Occipital lobe (tissue), 2 donors: ENCODE data around the gene PPARA. TPM values are rescaled to one million over a fixed set of nuclear protein-coding genes. Genes with fewer than 3 reads are reported as not detected.
"Not testable (repeated sequence)": the region's sequence is repeated elsewhere in the genome, so short reads cannot be mapped to it uniquely, and the experiment has no call there.

Experiments
- DNase-seq: peaks from one replicate; lab custom pipeline; 2025; lab: John Stamatoyannopoulos, UW
- total RNA-seq: library from RNA; depleted of rRNA; stranded (reverse); fragments of >200 nt; gene quantifications from one replicate; pipeline ENCODE4 v1.2.3, GENCODE V29; 2014

PPARA gene
- total RNA-seq, 1 donor from 2014 or later, result 3.3 TPM

DNA sequence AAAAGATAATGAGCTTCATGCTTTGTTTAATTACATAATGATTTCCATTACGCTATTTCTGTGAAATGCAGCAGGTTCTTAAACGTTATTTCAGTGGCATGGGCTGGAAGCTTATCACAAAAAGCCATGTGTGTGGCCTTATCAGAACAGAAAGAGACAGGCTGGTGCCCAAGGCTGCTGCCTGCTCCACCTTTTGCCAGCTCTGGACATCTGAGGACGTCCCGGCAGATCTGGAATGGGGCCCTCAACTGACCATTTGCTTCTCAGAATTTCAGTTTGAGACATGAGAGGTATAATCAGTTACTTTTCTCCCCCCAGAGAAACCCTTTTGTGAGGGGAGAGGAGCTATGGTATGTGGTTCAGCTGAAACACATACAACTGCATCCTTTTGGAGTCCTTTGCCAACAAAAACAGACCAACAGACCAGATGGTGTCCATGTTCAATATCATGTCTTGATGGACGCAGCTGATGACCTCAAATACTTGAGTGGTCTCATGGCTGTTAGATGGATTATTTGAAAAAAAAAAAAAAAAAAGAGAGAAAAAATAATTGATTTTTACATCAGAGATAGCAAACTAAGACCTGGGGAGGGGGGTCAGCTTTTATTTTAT, 91.2 kb downstream of the PPARA start:
- DNase-seq, result no peak

DNA sequence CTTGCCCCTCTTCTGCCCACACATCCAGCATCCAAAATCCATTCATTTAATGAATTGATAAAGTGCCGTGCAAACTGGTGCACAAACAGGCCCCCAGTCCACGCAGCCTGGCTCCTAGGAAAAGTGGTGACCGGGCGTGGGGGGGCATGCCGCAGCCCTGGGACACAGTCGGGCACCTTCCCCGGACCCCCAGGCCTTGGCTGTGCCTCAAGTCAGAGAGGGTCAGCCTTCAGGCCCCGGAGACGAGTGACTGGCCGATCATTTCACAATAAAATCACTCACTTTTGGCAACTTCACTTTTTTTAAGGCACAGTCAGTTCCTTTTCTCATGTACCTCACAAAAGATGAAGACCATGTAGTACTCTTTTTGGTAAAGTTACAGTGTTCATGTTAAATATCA, 91.8 kb downstream of the PPARA start:
- no peak for DNase-seq

GRCh38 chr22:46244771-46245170, 94.4 kb downstream of the PPARA start:
- no peak for DNase-seq

DNA sequence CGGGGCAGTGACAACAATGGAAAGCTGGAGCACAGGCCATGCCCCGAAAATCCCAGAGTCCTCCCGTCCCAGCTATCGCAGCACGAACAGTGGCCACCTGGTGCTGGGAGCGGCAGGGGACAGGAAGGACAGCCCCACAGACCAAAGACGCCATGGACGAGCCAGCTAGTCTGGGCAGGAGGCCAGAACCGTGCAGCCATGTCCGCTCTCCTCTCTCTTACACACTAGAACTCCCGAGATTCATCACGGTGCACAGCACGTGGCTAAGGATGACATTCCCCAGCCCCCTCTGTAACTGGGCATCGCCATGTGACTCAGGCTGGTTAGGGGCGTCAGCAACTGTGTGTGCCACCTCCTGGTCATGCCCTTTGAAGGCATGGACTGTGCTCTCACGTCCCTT, 95.2 kb downstream of the PPARA start:
- peak; percentile 17 for DNase-seq

GRCh38 chr22:46246178-46246577, 95.9 kb downstream of the PPARA start:
- DNase-seq, result no peak

- no peak for DNase-seq
Measured at GRCh38 chr22:46247443-46247975, 97.2 kb downstream of the PPARA start.

- DNase-seq, result peak; percentile 88
Measured at GRCh38 chr22:46250035-46250782, 99.9 kb downstream of the PPARA start, which contains the start of gene CDPF1. Gene CDPF1, minus strand, starts transcription at chr22:46250293. Its CDS starts 2,009 bp downstream, at chr22:46248284.

DNA sequence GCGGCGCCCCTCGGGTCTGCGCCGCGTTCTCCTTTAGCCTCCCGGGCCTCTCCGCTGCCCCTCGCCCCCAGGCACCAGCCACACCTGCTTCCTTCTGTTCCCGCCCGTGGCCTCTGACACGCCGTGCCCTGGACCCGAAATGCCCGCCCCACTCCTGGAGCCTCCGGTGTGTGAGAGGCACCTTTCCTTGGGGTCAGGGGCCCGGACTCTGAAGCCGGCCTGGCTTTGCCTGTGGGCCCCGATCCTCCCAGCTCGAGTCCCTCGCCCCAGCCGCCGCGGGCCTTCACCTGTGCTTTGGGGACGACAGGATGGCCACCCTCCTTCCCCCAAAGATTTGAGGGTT, 100.4 kb downstream of the PPARA start:
- DNase-seq, result no peak

DNA sequence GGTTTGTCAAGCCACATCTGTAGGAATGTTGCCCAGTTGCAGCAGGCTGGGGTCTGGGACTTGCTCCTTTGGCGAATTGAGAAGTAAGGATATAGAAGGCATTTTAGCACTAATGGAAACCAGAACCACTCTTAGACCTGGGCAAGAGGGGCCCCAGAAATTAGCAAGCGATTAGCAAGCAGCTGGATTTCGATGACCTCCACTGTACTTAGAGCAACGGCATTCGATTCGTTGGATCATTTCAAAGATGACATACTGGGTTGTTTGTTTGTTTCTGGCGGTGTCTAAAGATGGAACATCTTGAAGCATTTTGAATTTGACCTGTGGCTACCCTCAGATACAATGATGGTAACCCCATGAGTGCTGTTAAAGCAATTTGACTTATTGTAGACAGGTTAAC, 100.9 kb downstream of the PPARA start:
- no peak for DNase-seq

GRCh38 chr22:46251816-46252380, 101.6 kb downstream of the PPARA start:
- no peak for DNase-seq

DNA sequence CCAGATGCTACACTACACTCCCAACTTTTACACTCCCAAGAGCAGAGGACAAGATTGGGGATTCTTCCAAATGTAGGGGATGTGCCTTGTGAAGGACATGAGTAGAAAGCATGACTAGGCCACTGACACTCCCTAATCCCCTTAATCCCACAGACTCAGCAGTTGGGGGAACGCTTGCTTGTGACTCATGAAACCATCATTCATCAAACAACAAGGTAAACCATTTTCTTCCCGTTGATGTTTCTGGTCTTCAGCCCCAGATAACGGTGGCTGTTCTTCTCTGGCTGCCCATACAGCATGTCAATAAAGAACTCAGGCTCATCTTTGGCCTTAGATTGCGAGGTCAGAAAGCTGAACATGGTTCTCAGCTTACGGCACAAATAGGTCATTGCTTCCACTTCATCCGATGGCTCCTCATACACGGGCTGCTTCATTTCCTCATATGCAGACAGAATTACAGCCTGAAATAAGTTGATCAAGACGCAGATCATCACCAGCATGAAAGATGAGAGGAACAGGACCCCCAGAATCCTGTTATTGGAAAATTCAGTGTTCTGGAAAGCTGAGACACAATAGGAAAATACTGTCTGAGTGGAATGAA, 106.1 kb downstream of the PPARA start:
- no peak for DNase-seq

GRCh38 chr22:46259374-46259773, 109.0 kb downstream of the PPARA start:
- no peak for DNase-seq

DNA sequence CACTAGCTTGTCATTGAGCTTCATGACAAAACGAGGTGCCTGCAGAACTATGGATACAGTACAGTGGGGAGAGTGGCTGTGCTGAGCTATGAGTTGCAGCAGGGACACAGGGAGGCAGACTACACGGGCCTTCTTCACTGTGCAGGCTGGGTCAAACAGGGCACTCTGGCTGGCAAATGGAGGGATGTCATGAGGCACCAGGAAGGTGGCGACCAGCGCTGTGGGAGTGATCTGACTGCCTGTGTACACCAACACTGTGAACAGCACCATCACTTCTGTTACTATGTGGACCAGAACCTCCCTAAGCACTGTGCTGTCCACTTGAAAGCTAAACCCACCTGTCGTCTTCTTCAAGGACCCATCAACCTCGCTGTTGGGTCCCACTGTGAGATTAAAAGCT, 109.7 kb downstream of the PPARA start:
- no peak for DNase-seq

- DNase-seq, result no peak
Measured at GRCh38 chr22:46262449-46263215, 112.3 kb downstream of the PPARA start.

DNA sequence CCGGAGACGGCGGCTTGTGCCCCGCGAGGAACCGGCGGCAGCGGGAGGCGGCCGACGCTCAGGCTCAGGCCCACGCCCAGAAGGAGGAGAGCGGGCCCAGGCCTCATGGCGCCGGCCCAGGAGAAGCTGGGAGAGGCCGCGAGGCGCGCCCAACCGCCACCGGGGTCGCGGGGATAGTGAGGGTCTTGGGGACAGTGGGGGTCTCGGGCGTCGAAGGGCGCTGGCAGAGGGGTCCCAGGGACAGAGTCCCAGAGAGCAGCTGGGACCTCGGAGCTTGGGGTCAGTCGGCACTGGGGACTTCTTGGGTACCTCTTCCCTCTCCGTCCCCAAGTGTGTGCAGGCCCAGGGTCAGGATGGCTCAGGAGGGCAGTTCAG, 112.9 kb downstream of the PPARA start, which contains the start of gene PKDREJ:
TSS of gene PKDREJ (minus strand) at position 128 of the 375 bp plus-strand sequence. CDS start at position 107, 21 bp downstream.
- DNase-seq, result no peak

GRCh38 chr22:46264520-46264919, 114.2 kb downstream of the PPARA start:
- not testable (repeated sequence) for DNase-seq

GRCh38 chr22:46265627-46266026, 115.3 kb downstream of the PPARA start:
- DNase-seq, result not testable (repeated sequence)

DNA sequence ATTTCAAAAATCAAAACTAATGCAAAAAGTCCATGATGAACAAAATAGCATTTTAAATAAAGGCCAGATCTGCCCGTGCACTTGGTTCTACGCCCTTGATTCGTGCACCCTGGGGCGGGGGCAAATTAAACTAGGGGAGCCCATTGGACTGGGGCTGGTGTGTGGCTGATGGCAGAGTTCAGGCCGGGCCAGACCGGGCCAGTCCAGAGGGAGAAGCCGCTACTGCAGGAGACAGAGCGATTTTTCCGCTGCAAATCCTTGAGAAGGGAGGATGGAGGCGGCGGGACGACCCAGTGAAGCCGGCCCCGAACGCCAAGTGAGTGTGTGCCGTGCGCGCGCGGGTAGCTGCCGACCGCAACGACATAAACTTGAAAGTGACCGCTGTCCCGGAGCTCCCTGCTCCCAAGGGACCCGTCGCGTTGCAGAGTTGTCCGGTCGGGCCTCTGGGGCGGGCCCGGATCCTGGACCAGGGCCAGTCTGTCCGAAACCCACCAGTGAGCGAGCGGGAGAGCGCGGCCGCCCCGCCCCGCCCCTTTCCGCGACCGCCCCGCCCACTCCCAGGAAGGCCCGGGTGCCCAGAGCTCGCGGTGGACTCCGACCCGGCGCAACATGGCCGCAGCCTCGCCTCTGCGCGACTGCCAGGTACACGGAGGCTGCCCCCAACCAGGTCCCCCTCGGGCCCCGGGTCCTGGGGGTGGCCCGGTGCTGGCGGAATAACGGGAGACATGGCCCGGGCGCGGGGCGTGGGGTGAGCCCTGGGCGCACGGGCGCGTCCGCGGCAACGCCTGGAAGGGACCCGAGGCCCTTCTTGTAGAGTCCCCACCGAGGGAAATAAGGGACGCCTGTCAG, 117.3 kb downstream of the PPARA start, which contains the start of gene TTC38:
TSS of gene TTC38 (plus strand) at position 578 of the 849 bp plus-strand sequence. CDS start at position 610, 32 bp downstream.
- peak; percentile 78 for DNase-seq

- DNase-seq, result no peak
Measured at GRCh38 chr22:46269564-46269963, 119.2 kb downstream of the PPARA start.

GRCh38 chr22:46272196-46272595, 121.9 kb downstream of the PPARA start:
- DNase-seq, result no peak
